MM.1S (cell line): Measurements from ENCODE around the gene WDR72.

Experiments used
- DNase-seq: peaks from one replicate; pipeline ENCODE4 v3.0.0-alpha.2; 2015
- H2AFZ ChIP-seq: fragments of 300-600 bp; sonication (generic); 2 replicates; pipeline ENCODE4 v1.6.0; 2016; ENCODE audit warnings: antibody characterized with exemption, low read length
- H3F3A ChIP-seq: fragments of 300-600 bp; sonication (generic); 2 replicates; pipeline ENCODE4 v1.6.1; 2016; ENCODE audit warnings: mild to moderate bottlenecking, antibody characterized with exemption, low read length, moderate library complexity, mixed read lengths; ENCODE audit not compliant: insufficient read depth
- H3K27ac ChIP-seq: fragments of 300-600 bp; sonication (generic); 2 replicates; pipeline ENCODE4 v1.5.1; 2016; ENCODE audit warnings: mild to moderate bottlenecking, low read length
- H3K27me3 ChIP-seq: fragments of 300-600 bp; sonication (generic); replicated peaks from 2 replicates; pipeline ENCODE4 v1.6.0; 2016; ENCODE audit warnings: low read length; ENCODE audit not compliant: insufficient read depth
- H3K36me3 ChIP-seq: fragments of 300-600 bp; sonication (generic); replicated peaks from 2 replicates; pipeline ENCODE4 v1.6.1; 2016; ENCODE audit warnings: mild to moderate bottlenecking, low read length, mixed read lengths; ENCODE audit not compliant: insufficient read depth
- H3K4me1 ChIP-seq: fragments of 300-600 bp; sonication (generic); 2 replicates; pipeline ENCODE4 v1.6.1; 2016; ENCODE audit warnings: low read length, mixed read lengths
- H3K4me2 ChIP-seq: fragments of 300-600 bp; sonication (generic); 2 replicates; pipeline ENCODE4 v1.6.0; 2016; ENCODE audit warnings: low read depth, low read length
- H3K4me3 ChIP-seq: fragments of 300-600 bp; sonication (generic); 2 replicates; pipeline ENCODE4 v1.5.1; 2016; ENCODE audit warnings: low read length, mixed read lengths
- H3K79me2 ChIP-seq: fragments of 300-600 bp; sonication (generic); 2 replicates; pipeline ENCODE4 v1.6.1; 2016; ENCODE audit warnings: mixed run types, low read length, mixed read lengths
- H3K9ac ChIP-seq: fragments of 300-600 bp; sonication (generic); 2 replicates; pipeline ENCODE4 v1.6.1; 2016; ENCODE audit warnings: low read length, mixed read lengths
- H3K9me2 ChIP-seq: fragments of 300-600 bp; sonication (generic); replicated peaks from 2 replicates; pipeline ENCODE4 v1.6.1; 2016; ENCODE audit warnings: mild to moderate bottlenecking, low read length, mixed read lengths; ENCODE audit not compliant: insufficient read depth
- H3K9me3 ChIP-seq: fragments of 300-600 bp; sonication (generic); replicated peaks from 2 replicates; pipeline ENCODE4 v1.6.1; 2016; ENCODE audit warnings: mild to moderate bottlenecking, low read length, mixed read lengths; ENCODE audit not compliant: insufficient read depth
- H4K20me1 ChIP-seq: fragments of 300-600 bp; sonication (generic); 2 replicates; pipeline ENCODE4 v1.6.1; 2016; ENCODE audit warnings: mild to moderate bottlenecking, low read length, moderate library complexity, mixed read lengths; ENCODE audit not compliant: insufficient read depth
- EZH2 ChIP-seq: fragments of 300-600 bp; sonication (generic); optimal IDR thresholded peaks from 2 replicates; pipeline ENCODE3; 2017; ENCODE audit warnings: low read depth, mild to moderate bottlenecking, antibody characterized with exemption, low read length, mixed read lengths
- EZH2phosphoT487 ChIP-seq: fragments of 300-600 bp; sonication (generic); IDR thresholded peaks from 2 replicates; pipeline ENCODE4 v1.6.1; 2018; ENCODE audit warnings: antibody characterized with exemption, low read length
- TF ChIP-seq, protein P1 (sequence below): fragments of 300-600 bp; sonication (generic); IDR thresholded peaks from 2 replicates; pipeline ENCODE4 v1.5.1; 2016; ENCODE audit warnings: antibody characterized with exemption, low read length, mixed read lengths

The WDR72 gene

DNA sequence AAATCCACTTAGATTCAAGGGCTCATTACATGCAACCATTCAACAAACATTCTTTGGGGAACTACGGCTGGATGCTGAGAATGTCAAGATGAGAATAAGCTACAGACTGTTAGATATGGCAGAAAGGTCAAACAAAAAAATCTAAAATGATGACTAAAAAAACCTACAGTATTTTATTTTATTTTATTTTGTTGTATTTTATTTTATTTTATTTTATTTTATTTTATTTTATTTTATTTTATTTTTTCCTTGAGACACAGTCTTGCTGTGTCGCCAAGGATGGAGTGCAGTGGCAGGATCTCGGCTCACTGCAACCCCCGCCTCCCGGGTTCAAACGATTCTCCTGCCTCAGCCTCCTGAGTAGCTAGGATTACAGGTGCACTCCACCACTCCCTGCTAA, 46.2 kb downstream of the WDR72 start:
- H3K9me2 ChIP-seq, result no peaks in the 10 kb centered on the region
- H3F3A ChIP-seq, result no peaks in the 10 kb centered on the region
- H3K4me2 ChIP-seq, result no peak overlapping the region
- no peak overlapping the region for H3K9ac ChIP-seq
- no peak overlapping the region for H3K4me3 ChIP-seq
- TF ChIP-seq EZH2phosphoT487 (no peak), EZH2 (no peak)
- TF ChIP-seq, protein P1, sequence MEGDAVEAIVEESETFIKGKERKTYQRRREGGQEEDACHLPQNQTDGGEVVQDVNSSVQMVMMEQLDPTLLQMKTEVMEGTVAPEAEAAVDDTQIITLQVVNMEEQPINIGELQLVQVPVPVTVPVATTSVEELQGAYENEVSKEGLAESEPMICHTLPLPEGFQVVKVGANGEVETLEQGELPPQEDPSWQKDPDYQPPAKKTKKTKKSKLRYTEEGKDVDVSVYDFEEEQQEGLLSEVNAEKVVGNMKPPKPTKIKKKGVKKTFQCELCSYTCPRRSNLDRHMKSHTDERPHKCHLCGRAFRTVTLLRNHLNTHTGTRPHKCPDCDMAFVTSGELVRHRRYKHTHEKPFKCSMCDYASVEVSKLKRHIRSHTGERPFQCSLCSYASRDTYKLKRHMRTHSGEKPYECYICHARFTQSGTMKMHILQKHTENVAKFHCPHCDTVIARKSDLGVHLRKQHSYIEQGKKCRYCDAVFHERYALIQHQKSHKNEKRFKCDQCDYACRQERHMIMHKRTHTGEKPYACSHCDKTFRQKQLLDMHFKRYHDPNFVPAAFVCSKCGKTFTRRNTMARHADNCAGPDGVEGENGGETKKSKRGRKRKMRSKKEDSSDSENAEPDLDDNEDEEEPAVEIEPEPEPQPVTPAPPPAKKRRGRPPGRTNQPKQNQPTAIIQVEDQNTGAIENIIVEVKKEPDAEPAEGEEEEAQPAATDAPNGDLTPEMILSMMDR, result no peak
- H3K36me3 ChIP-seq, result no peaks in the 10 kb centered on the region
- no peak overlapping the region for H3K27ac ChIP-seq
- H3K27me3 ChIP-seq, result no peaks in the 10 kb centered on the region
- no peaks in the 10 kb centered on the region for H3K9me3 ChIP-seq
- no peaks in the 10 kb centered on the region for H3K79me2 ChIP-seq
- no peaks in the 10 kb centered on the region for H3K4me1 ChIP-seq
- H4K20me1 ChIP-seq, result no peaks in the 10 kb centered on the region
- DNase-seq, result no peak
- no peak overlapping the region for H2AFZ ChIP-seq

DNA sequence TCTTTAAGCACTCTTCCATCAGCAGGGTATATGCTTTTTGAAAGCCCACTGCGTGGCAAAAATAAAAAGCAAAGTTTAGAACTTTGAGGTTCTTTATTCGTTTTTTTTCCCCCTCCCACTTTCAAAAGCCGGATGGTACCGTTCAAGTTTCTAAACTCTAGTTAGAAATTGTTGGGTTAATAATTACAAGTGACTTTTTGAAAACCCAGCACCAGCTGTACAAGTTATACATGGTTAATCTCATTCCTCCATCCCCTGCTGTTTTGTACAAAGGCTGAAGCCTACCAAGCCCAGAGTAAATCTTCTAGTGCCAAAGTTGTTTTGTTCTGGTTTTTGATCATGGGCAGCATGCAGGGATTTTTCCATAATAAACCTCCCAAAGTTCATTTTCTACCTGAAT, 48.6 kb downstream of the WDR72 start:
- no peaks in the 10 kb centered on the region for H3K9me3 ChIP-seq
- no peak overlapping the region for H3K27ac ChIP-seq
- H3K9ac ChIP-seq, result no peak overlapping the region
- H3K79me2 ChIP-seq, result no peaks in the 10 kb centered on the region
- H3K36me3 ChIP-seq, result no peaks in the 10 kb centered on the region
- DNase-seq, result no peak
- H4K20me1 ChIP-seq, result no peaks in the 10 kb centered on the region
- H3K4me3 ChIP-seq, result no peak overlapping the region
- no peak overlapping the region for H2AFZ ChIP-seq
- H3K4me1 ChIP-seq, result no peaks in the 10 kb centered on the region
- TF ChIP-seq EZH2, result no peak
- no peak for TF ChIP-seq EZH2phosphoT487
- TF ChIP-seq, protein P1, result no peak
- no peaks in the 10 kb centered on the region for H3K9me2 ChIP-seq
- no peak overlapping the region for H3K4me2 ChIP-seq
- no peaks in the 10 kb centered on the region for H3K27me3 ChIP-seq
- H3F3A ChIP-seq, result no peaks in the 10 kb centered on the region

DNA sequence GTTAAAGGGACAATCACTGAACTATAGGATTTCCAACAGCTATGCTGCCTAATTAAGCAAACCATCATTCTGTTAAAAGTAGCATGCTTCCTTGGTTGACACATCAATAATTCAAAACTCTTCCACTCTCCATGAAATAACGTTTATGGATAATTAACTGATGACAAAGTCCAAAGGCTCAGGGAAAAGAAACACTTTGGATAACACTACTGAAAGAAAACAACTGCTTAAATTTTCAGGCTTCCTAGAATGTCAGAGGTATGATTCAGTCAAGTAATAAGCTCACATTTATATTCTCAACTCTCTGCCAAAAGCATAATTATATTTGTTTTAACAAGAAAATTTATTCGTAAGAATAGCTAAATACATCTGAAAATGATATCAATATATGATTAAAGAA, 49.6 kb downstream of the WDR72 start:
- H3F3A ChIP-seq, result no peaks in the 10 kb centered on the region
- no peaks in the 10 kb centered on the region for H3K4me1 ChIP-seq
- no peak overlapping the region for H3K9ac ChIP-seq
- H3K27ac ChIP-seq, result no peak overlapping the region
- no peak for DNase-seq
- H3K79me2 ChIP-seq, result no peaks in the 10 kb centered on the region
- no peaks in the 10 kb centered on the region for H3K36me3 ChIP-seq
- H4K20me1 ChIP-seq, result no peaks in the 10 kb centered on the region
- TF ChIP-seq, protein P1, result no peak
- TF ChIP-seq EZH2phosphoT487 (no peak), EZH2 (no peak)
- no peaks in the 10 kb centered on the region for H3K9me2 ChIP-seq
- no peaks in the 10 kb centered on the region for H3K27me3 ChIP-seq
- H3K9me3 ChIP-seq, result no peaks in the 10 kb centered on the region
- no peak overlapping the region for H2AFZ ChIP-seq
- H3K4me3 ChIP-seq, result no peak overlapping the region
- no peak overlapping the region for H3K4me2 ChIP-seq

DNA sequence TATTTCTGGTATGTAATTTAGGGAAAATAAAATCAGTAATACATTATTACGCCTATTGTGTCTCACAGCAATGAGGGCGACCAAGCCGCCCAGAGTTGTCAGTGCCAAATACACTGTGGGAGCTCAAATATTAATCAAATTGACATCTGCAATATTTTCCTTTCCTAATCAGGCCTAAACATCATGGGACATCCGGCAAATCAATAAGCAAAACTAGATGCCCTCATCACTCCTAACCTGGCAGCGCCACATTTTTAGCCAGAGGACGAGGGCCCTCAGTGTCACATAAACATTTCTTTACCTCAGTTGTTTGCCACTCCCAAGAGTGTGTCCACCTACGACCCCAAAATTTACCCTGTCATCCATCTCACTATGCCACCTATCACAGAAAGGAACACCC, 64.1 kb downstream of the WDR72 start:
- H3K9me3 ChIP-seq, result no peaks in the 10 kb centered on the region

More for the DNA sequence above, 64.1 kb downstream of the WDR72 start:
- no peaks in the 10 kb centered on the region for H3F3A ChIP-seq
- DNase-seq, result no peak
- no peaks in the 10 kb centered on the region for H3K79me2 ChIP-seq
- H3K27me3 ChIP-seq, result no peaks in the 10 kb centered on the region
- H4K20me1 ChIP-seq, result no peaks in the 10 kb centered on the region
- no peak overlapping the region for H3K27ac ChIP-seq
- no peak overlapping the region for H3K4me3 ChIP-seq
- H3K9ac ChIP-seq, result no peak overlapping the region
- no peaks in the 10 kb centered on the region for H3K9me2 ChIP-seq
- no peaks in the 10 kb centered on the region for H3K4me1 ChIP-seq
- H3K4me2 ChIP-seq, result no peak overlapping the region
- no peak overlapping the region for H2AFZ ChIP-seq
- no peaks in the 10 kb centered on the region for H3K36me3 ChIP-seq
- TF ChIP-seq, protein P1, result no peak
- TF ChIP-seq EZH2phosphoT487, result no peak
- TF ChIP-seq EZH2, result no peak
